Measurements from ENCODE around the gene LRRTM4. TPM values are rescaled to one million over a fixed set of nuclear protein-coding genes. Genes with fewer than 3 reads are reported as not detected.

Gene LRRTM4
- total RNA-seq, 1 experiment from 2014 or later = 0.13 TPM

DNA sequence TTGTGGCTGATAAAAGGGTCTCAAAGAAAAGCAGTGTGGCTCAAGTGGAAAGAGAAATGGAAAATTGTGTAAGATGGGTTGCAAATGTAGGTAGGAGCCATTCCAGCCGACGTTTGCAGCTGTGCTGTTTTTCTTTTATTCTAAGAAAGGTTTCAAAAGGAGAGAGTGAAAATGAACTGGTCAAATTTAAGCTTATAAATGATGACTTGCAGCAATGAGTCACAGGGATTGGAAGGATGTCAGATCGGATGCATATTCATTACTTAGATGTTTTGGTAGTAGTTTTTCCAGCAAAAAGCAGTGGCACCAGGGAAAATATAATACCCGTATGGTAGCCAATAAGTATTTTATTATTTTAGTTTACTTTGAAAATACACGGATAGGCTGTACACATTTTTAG, 79.1 kb downstream of the LRRTM4 start:
- intact Hi-C loops (cut with micrococcal nuclease; ENCODE audit: unreplicated experiment) = no loop called here

DNA sequence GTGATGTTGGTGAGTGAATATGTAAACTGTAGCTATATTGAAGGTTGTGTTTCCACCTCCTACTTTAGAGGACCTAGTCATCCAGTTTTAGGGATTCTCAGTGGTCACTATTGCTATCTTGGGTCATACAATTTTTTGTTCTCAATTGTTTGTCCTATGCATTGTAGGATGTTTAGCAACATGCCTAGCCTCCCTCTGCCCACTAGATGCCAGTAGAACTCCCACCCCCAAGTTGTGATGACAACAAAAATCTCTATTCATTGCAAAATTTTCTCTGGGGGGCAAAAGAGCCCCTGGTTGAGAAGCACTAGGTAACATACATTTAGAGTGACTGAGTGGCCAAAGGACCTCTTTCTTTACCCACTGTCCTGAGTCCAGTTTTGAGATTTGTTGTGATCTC, 87.3 kb downstream of the LRRTM4 start:
- intact Hi-C loops (cut with micrococcal nuclease; ENCODE audit: unreplicated experiment) = no loop called here
- TF ChIP-seq EZH2 (IDR thresholded peaks at IDR 0.05; ENCODE audit: borderline replicate concordance, low read depth, low read length, poor library complexity, severe bottlenecking) = no peak
- TF ChIP-seq, protein P1, sequence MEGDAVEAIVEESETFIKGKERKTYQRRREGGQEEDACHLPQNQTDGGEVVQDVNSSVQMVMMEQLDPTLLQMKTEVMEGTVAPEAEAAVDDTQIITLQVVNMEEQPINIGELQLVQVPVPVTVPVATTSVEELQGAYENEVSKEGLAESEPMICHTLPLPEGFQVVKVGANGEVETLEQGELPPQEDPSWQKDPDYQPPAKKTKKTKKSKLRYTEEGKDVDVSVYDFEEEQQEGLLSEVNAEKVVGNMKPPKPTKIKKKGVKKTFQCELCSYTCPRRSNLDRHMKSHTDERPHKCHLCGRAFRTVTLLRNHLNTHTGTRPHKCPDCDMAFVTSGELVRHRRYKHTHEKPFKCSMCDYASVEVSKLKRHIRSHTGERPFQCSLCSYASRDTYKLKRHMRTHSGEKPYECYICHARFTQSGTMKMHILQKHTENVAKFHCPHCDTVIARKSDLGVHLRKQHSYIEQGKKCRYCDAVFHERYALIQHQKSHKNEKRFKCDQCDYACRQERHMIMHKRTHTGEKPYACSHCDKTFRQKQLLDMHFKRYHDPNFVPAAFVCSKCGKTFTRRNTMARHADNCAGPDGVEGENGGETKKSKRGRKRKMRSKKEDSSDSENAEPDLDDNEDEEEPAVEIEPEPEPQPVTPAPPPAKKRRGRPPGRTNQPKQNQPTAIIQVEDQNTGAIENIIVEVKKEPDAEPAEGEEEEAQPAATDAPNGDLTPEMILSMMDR (conservative IDR thresholded peaks at IDR 0.05; ENCODE audit: low read depth, low read length) = peak; percentile 51
- no TSS peak for BruUV-seq (replicated peaks)
- CTCF ChIA-PET = interaction anchor here (0.6 kb wide), 1 partner anchor 47 kb away, joined by 3 read pairs; no protein-coding TSS in a partner anchor
- Histone ChIP-seq H3K4me3 (ENCODE audit: low read depth, low read length, poor library complexity, severe bottlenecking) (no peak overlapping the region), H3K27me3 (replicated peaks; ENCODE audit: insufficient read depth, low read depth, low read length, poor library complexity) (no peaks in the 10 kb centered on the region), H3K4me1 (ENCODE audit: insufficient read depth, low read length, poor library complexity, severe bottlenecking) (no peaks in the 10 kb centered on the region), H3K36me3 (ENCODE audit: insufficient read depth, low read length, poor library complexity, severe bottlenecking) (no peaks in the 10 kb centered on the region), H3K27ac (ENCODE audit: low read depth, low read length, poor library complexity, severe bottlenecking) (no peak overlapping the region), H3K9me3 (ENCODE audit: low read depth, low read length, poor library complexity, severe bottlenecking) (no peaks in the 10 kb centered on the region)
- POLR2A ChIA-PET (ENCODE audit: low non-redundant PET) = no interaction called here
- peak; percentile 16 for DNase-seq (ENCODE audit: low spot score)

More for the DNA sequence above, 79.1 kb downstream of the LRRTM4 start:
- peak; percentile 3 for DNase-seq (ENCODE audit: low spot score)
- Histone ChIP-seq H3K4me3 (ENCODE audit: low read depth, low read length, poor library complexity, severe bottlenecking) (no peak overlapping the region), H3K4me1 (ENCODE audit: insufficient read depth, low read length, poor library complexity, severe bottlenecking) (no peaks in the 10 kb centered on the region), H3K9me3 (ENCODE audit: low read depth, low read length, poor library complexity, severe bottlenecking) (no peaks in the 10 kb centered on the region), H3K27me3 (replicated peaks; ENCODE audit: insufficient read depth, low read depth, low read length, poor library complexity) (no peaks in the 10 kb centered on the region), H3K27ac (ENCODE audit: low read depth, low read length, poor library complexity, severe bottlenecking) (no peak overlapping the region), H3K36me3 (ENCODE audit: insufficient read depth, low read length, poor library complexity, severe bottlenecking) (no peaks in the 10 kb centered on the region)
- BruUV-seq (replicated peaks) = no TSS peak
- no peak for TF ChIP-seq EZH2 (IDR thresholded peaks at IDR 0.05; ENCODE audit: borderline replicate concordance, low read depth, low read length, poor library complexity, severe bottlenecking)
- TF ChIP-seq, protein P1 (conservative IDR thresholded peaks at IDR 0.05; ENCODE audit: low read depth, low read length) = no peak
- ChIA-PET POLR2A (ENCODE audit: low non-redundant PET) (interaction anchor here (0.7 kb wide), 1 partner anchor 9 kb away, joined by 3 read pairs; no protein-coding TSS in a partner anchor), CTCF (no interaction called here)

DNA sequence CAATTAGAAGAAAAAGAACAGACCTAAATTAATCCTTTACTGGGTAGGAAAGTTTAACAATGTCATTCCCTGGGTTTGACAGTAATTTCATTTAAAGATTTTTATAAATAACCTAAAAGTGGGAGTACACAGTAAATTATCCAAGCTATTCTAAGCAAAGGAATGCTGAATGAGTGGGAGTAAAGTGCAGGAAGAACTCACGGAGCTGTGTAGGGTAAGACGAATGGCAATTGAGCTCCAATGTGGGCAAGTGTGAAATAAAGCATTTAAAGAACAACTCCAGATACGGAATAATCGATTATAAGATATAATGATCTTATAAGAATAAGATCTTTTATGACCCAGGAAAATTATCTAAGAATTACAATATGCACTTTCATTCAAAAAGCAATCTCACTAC, 93.2 kb downstream of the LRRTM4 start:
- CTCF ChIA-PET = no interaction called here
- DNase-seq (ENCODE audit: low spot score) = no peak
- POLR2A ChIA-PET (ENCODE audit: low non-redundant PET) = no interaction called here
- intact Hi-C loops (cut with micrococcal nuclease; ENCODE audit: unreplicated experiment) = no loop called here
- no peak for TF ChIP-seq EZH2 (IDR thresholded peaks at IDR 0.05; ENCODE audit: borderline replicate concordance, low read depth, low read length, poor library complexity, severe bottlenecking)
- TF ChIP-seq, protein P1 (conservative IDR thresholded peaks at IDR 0.05; ENCODE audit: low read depth, low read length) = no peak
- Histone ChIP-seq H3K4me3 (ENCODE audit: low read depth, low read length, poor library complexity, severe bottlenecking) (no peak overlapping the region), H3K27ac (ENCODE audit: low read depth, low read length, poor library complexity, severe bottlenecking) (no peak overlapping the region), H3K36me3 (ENCODE audit: insufficient read depth, low read length, poor library complexity, severe bottlenecking) (no peaks in the 10 kb centered on the region), H3K9me3 (ENCODE audit: low read depth, low read length, poor library complexity, severe bottlenecking) (no peaks in the 10 kb centered on the region), H3K4me1 (ENCODE audit: insufficient read depth, low read length, poor library complexity, severe bottlenecking) (no peaks in the 10 kb centered on the region), H3K27me3 (replicated peaks; ENCODE audit: insufficient read depth, low read depth, low read length, poor library complexity) (no peaks in the 10 kb centered on the region)
- no TSS peak for BruUV-seq (replicated peaks)

All from A673 (cell line).